Measurements from ENCODE around the gene RHOT2.

The RHOT2 gene

GRCh38 chr16:719815-720446, 52.0 kb downstream of the RHOT2 start:
- TF ChIP-seq FOXK2 (IDR thresholded peaks at IDR 0.05) (no peak), ARNT (IDR thresholded peaks at IDR 0.05) (no peak), ELF4 (IDR thresholded peaks at IDR 0.05) (no peak), SP1 (IDR thresholded peaks at IDR 0.05) (no peak), ZNF384 (IDR thresholded peaks at IDR 0.05) (no peak), FOXM1 (IDR thresholded peaks at IDR 0.05; ENCODE audit: borderline replicate concordance) (no peak), BHLHE40 (IDR thresholded peaks at IDR 0.05; ENCODE audit: borderline replicate concordance) (no peak), HDGF (IDR thresholded peaks at IDR 0.05; ENCODE audit: borderline replicate concordance) (no peak), CTBP1 (IDR thresholded peaks at IDR 0.05; ENCODE audit: borderline replicate concordance) (no peak), NFRKB (IDR thresholded peaks at IDR 0.05) (no peak), LEF1 (IDR thresholded peaks at IDR 0.05; ENCODE audit: borderline replicate concordance) (no peak)
- DNase-seq (ENCODE audit: extremely low spot score), result no peak
- ChIA-PET POLR2A (interaction anchor here (0.5 to 4.1 kb wide), 15 partner anchors 10 to 79 kb away, joined by 3 to 47 read pairs (median 7); partner anchors contain the start of genes CHTF18, CIAO3, RPUSD1 and STUB1), CTCF (interaction anchor here (0.7 to 2.8 kb wide), 7 partner anchors 8 to 85 kb away, joined by 3 to 7 read pairs (median 4); partner anchors contain the start of gene CIAO3)

GRCh38 chr16:720447-720989, 52.6 kb downstream of the RHOT2 start:
- TF ChIP-seq ELF4 (IDR thresholded peaks at IDR 0.05), result no peak
- TF ChIP-seq PKNOX1 (IDR thresholded peaks at IDR 0.05), result no peak
- no peak for TF ChIP-seq ARNT (IDR thresholded peaks at IDR 0.05)
- ChIA-PET CTCF (interaction anchor here (0.7 to 2.8 kb wide), 6 partner anchors 11 to 84 kb away, joined by 3 to 7 read pairs (median 4); partner anchors contain the start of gene CIAO3), POLR2A (interaction anchor here (0.5 to 4.1 kb wide), 21 partner anchors 8 to 79 kb away, joined by 3 to 47 read pairs (median 7); partner anchors contain the start of genes CHTF18, CIAO3, JMJD8 and MSLN)
- DNase-seq (ENCODE audit: extremely low spot score), result no peak

- ChIA-PET CTCF (interaction anchor here (1.0 to 2.8 kb wide), 3 partner anchors 12 to 83 kb away, joined by 4 to 7 read pairs (median 4); no protein-coding TSS in a partner anchor), POLR2A (interaction anchor here (0.8 to 4.1 kb wide), 23 partner anchors 8 to 66 kb away, joined by 3 to 47 read pairs (median 5); partner anchors contain the start of genes CHTF18, CIAO3, JMJD8 and MSLN)
- DNase-seq (ENCODE audit: extremely low spot score), result peak; percentile 89
- TF ChIP-seq ZNF384 (IDR thresholded peaks at IDR 0.05) (no peak), CTBP1 (IDR thresholded peaks at IDR 0.05; ENCODE audit: borderline replicate concordance) (no peak), BHLHE40 (IDR thresholded peaks at IDR 0.05; ENCODE audit: borderline replicate concordance) (no peak), ELF4 (IDR thresholded peaks at IDR 0.05) (no peak), PKNOX1 (IDR thresholded peaks at IDR 0.05) (no peak; the same call in none of the 2 replicates), FOXA1 (IDR thresholded peaks at IDR 0.05) (no peak), SP1 (IDR thresholded peaks at IDR 0.05) (no peak), LEF1 (IDR thresholded peaks at IDR 0.05; ENCODE audit: borderline replicate concordance) (peak; percentile 87), FOXM1 (IDR thresholded peaks at IDR 0.05; ENCODE audit: borderline replicate concordance) (no peak), NFRKB (IDR thresholded peaks at IDR 0.05) (no peak), HDGF (IDR thresholded peaks at IDR 0.05; ENCODE audit: borderline replicate concordance) (no peak), FOXK2 (IDR thresholded peaks at IDR 0.05) (no peak), ARNT (IDR thresholded peaks at IDR 0.05) (0 out of 2 replicates have a peak, but pooled peaks have one; percentile 26), SUZ12 (IDR thresholded peaks at IDR 0.05) (no peak), TARDBP (IDR thresholded peaks at IDR 0.05) (no peak), L3MBTL2 (conservative IDR thresholded peaks at IDR 0.05) (peak; percentile 93)
Observed at GRCh38 chr16:720990-721764, 53.2 kb downstream of the RHOT2 start, which contains the start of gene ANTKMT. TSS of gene ANTKMT (plus strand) at chr16:721146. CDS start at chr16:721275, 129 bp downstream.

- DNase-seq (ENCODE audit: extremely low spot score), result no peak
- ChIA-PET POLR2A (interaction anchor here (0.8 to 4.1 kb wide), 23 partner anchors 8 to 66 kb away, joined by 3 to 47 read pairs (median 5); partner anchors contain the start of genes CHTF18, CIAO3, JMJD8 and MSLN), CTCF (interaction anchor here (1.0 to 2.8 kb wide), 2 partner anchors 12 to 82 kb away, joined by 4 to 7 read pairs; no protein-coding TSS in a partner anchor)
- no peak for TF ChIP-seq SP1 (IDR thresholded peaks at IDR 0.05)
- TF ChIP-seq FOXK2 (IDR thresholded peaks at IDR 0.05), result no peak
- no peak for TF ChIP-seq ARNT (IDR thresholded peaks at IDR 0.05)
- TF ChIP-seq TARDBP (IDR thresholded peaks at IDR 0.05), result no peak
- TF ChIP-seq PKNOX1 (IDR thresholded peaks at IDR 0.05), result no peak
- no peak for TF ChIP-seq ELF4 (IDR thresholded peaks at IDR 0.05)
- TF ChIP-seq L3MBTL2 (conservative IDR thresholded peaks at IDR 0.05), result no peak
- no peak for TF ChIP-seq FOXM1 (IDR thresholded peaks at IDR 0.05; ENCODE audit: borderline replicate concordance)
- TF ChIP-seq HDGF (IDR thresholded peaks at IDR 0.05; ENCODE audit: borderline replicate concordance), result no peak
- TF ChIP-seq BHLHE40 (IDR thresholded peaks at IDR 0.05; ENCODE audit: borderline replicate concordance), result no peak
- no peak for TF ChIP-seq FOXA1 (IDR thresholded peaks at IDR 0.05)
- no peak for TF ChIP-seq SUZ12 (IDR thresholded peaks at IDR 0.05)
- no peak for TF ChIP-seq NFRKB (IDR thresholded peaks at IDR 0.05)
- TF ChIP-seq ZNF384 (IDR thresholded peaks at IDR 0.05), result no peak
- no peak for TF ChIP-seq CTBP1 (IDR thresholded peaks at IDR 0.05; ENCODE audit: borderline replicate concordance)
- no peak for TF ChIP-seq LEF1 (IDR thresholded peaks at IDR 0.05; ENCODE audit: borderline replicate concordance)
Observed at GRCh38 chr16:721765-722540, 54.0 kb downstream of the RHOT2 start.

All from HEK293T (cell line).